Kidney capillary endothelial cell (primary cell): ENCODE data around the gene ACE.

Experiments
- DNase-seq: peaks from one replicate; pipeline ENCODE4 v3.0.0-alpha.2; 2018; ENCODE audit warnings: low spot score

ACE gene

GRCh38 chr17:63516910-63517824, 40.3 kb downstream of the ACE start:
- peak; percentile 72 for DNase-seq

GRCh38 chr17:63517825-63518534, 41.1 kb downstream of the ACE start:
- DNase-seq, result no peak

GRCh38 chr17:63519116-63519881, 42.4 kb downstream of the ACE start:
- no peak for DNase-seq

GRCh38 chr17:63519972-63520882, 43.4 kb downstream of the ACE start:
- DNase-seq, result no peak

- no peak for DNase-seq
Measured at GRCh38 chr17:63523253-63523855, 46.5 kb downstream of the ACE start, which contains the start of gene KCNH6. Gene KCNH6, plus strand, starts transcription at chr17:63523358. Its CDS starts 56 bp downstream, at chr17:63523414.

GRCh38 chr17:63524051-63524450, 47.2 kb downstream of the ACE start:
- DNase-seq, result no peak

- DNase-seq, result no peak
Measured at GRCh38 chr17:63525190-63525946, 48.5 kb downstream of the ACE start.

GRCh38 chr17:63526861-63527260, 50.0 kb downstream of the ACE start:
- no peak for DNase-seq

- no peak for DNase-seq
Measured at GRCh38 chr17:63528183-63528582, 51.3 kb downstream of the ACE start.

- DNase-seq, result no peak
Measured at GRCh38 chr17:63529711-63530556, 53.1 kb downstream of the ACE start.

GRCh38 chr17:63530557-63531021, 53.7 kb downstream of the ACE start:
- DNase-seq, result no peak

GRCh38 chr17:63531022-63531965, 54.4 kb downstream of the ACE start:
- no peak for DNase-seq

- no peak for DNase-seq
Measured at GRCh38 chr17:63533433-63534077, 56.7 kb downstream of the ACE start.

- no peak for DNase-seq
Measured at GRCh38 chr17:63534078-63534570, 57.3 kb downstream of the ACE start.

- DNase-seq, result no peak
Measured at GRCh38 chr17:63534816-63535455, 58.1 kb downstream of the ACE start.

GRCh38 chr17:63535640-63536039, 58.8 kb downstream of the ACE start:
- no peak for DNase-seq

- no peak for DNase-seq
Measured at GRCh38 chr17:63537001-63537400, 60.1 kb downstream of the ACE start.
